A673 (cell line): ENCODE results near the gene LY86. TPM values are rescaled to one million over a fixed set of nuclear protein-coding genes. Genes with fewer than 3 reads are reported as not detected.
A peak's percentile ranks its signal among the peaks of the same experiment; 100 is the strongest.

Source experiments
- BruUV-seq: library from RNA; stranded (reverse); fragments of 400-500 nt; replicated peaks from 2 replicates; lab custom pipeline; 2021; lab: Mats Ljungman, UMichigan
- CTCF ChIA-PET: fragments of 300-600 bp; sonication (Branson Sonifier 250); formaldehyde crosslinking; loops from one replicate; lab custom pipeline; 2022; ENCODE audit warnings: antibody characterized with exemption; lab: Charles Lee
- POLR2A ChIA-PET: fragments of 300-600 bp; sonication (Branson Sonifier 250); formaldehyde crosslinking; loops from one replicate; lab custom pipeline; 2022; ENCODE audit warnings: antibody characterized with exemption; ENCODE audit not compliant: low non-redundant PET; lab: Charles Lee
- DNase-seq: peaks from one replicate; pipeline ENCODE4 v3.0.0-alpha.2; 2015; ENCODE audit warnings: low spot score
- H3K27ac ChIP-seq: fragments of 200-600 bp; sonication (generic); 2 replicates; pipeline ENCODE4 v1.5.1; 2016; ENCODE audit warnings: mixed run types, low read depth, mild to moderate bottlenecking, mixed read lengths, antibody characterized with exemption, low read length; ENCODE audit not compliant: poor library complexity, severe bottlenecking
- H3K27me3 ChIP-seq: fragments of 200-600 bp; sonication (generic); replicated peaks from 2 replicates; pipeline ENCODE4 v1.6.1; 2017; ENCODE audit warnings: mixed run types, low read depth, mild to moderate bottlenecking, mixed read lengths, antibody characterized with exemption, low read length; ENCODE audit not compliant: insufficient read depth, poor library complexity
- H3K36me3 ChIP-seq: fragments of 200-600 bp; sonication (generic); 2 replicates; pipeline ENCODE4 v1.6.1; 2016; ENCODE audit warnings: mixed run types, mild to moderate bottlenecking, mixed read lengths, antibody characterized with exemption, low read length; ENCODE audit not compliant: insufficient read depth, poor library complexity, severe bottlenecking
- H3K4me1 ChIP-seq: fragments of 200-600 bp; sonication (generic); 2 replicates; pipeline ENCODE4 v1.6.1; 2017; ENCODE audit warnings: mixed run types, mild to moderate bottlenecking, mixed read lengths, antibody characterized with exemption, low read length; ENCODE audit not compliant: insufficient read depth, poor library complexity, severe bottlenecking
- H3K4me3 ChIP-seq: fragments of 200-600 bp; sonication (generic); 2 replicates; pipeline ENCODE4 v1.5.1; 2016; ENCODE audit warnings: low read depth, mixed run types, mild to moderate bottlenecking, mixed read lengths, low read length; ENCODE audit not compliant: poor library complexity, severe bottlenecking
- H3K9me3 ChIP-seq: fragments of 200-600 bp; sonication (generic); 2 replicates; pipeline ENCODE4 v1.6.1; 2016; ENCODE audit warnings: mixed run types, low read depth, mild to moderate bottlenecking, mixed read lengths, antibody characterized with exemption, low read length; ENCODE audit not compliant: poor library complexity, severe bottlenecking
- CTCF ChIP-seq: fragments of 300-800, 200-600 bp; sonication (generic); conservative IDR thresholded peaks from 2 replicates; pipeline ENCODE4 v1.5.1; 2017; ENCODE audit warnings: low read depth, mild to moderate bottlenecking, antibody characterized with exemption, low read length, moderate library complexity, mixed read lengths
- EZH2 ChIP-seq: fragments of 200-600 bp; sonication (generic); IDR thresholded peaks from 2 replicates; pipeline ENCODE4 v1.6.1; 2017; ENCODE audit warnings: borderline replicate concordance, low read depth, mild to moderate bottlenecking, mixed read lengths, antibody characterized with exemption, low read length; ENCODE audit not compliant: poor library complexity, severe bottlenecking
- intact Hi-C: fragments of 100-400 bp; cut with micrococcal nuclease; formaldehyde crosslinking; loops from one replicate; pipeline ENCODE4 v1.10.0; 2022; ENCODE audit not compliant: unreplicated experiment
- total RNA-seq: library from RNA; stranded (reverse); gene quantifications from 2 replicates; pipeline ENCODE4 v1.2.3, GENCODE V29; 2021

The LY86 gene
- total RNA-seq, 1 experiment from 2014 or later = not detected

GRCh38 chr6:6699741-6700367 lies 111.3 kb downstream of the LY86 start:
- Histone ChIP-seq H3K4me3 (no peak overlapping the region), H3K27me3 (no peaks in the 10 kb centered on the region), H3K36me3 (no peaks in the 10 kb centered on the region), H3K9me3 (no peaks in the 10 kb centered on the region), H3K27ac (no peak overlapping the region), H3K4me1 (peaks cover 44% of the 10 kb centered on the region)
- peak; percentile 93 for DNase-seq
- BruUV-seq = no TSS peak
- intact Hi-C loops = loop anchor here (10.0 kb wide), 1 partner anchor 355 kb away; no protein-coding TSS in a partner anchor
- CTCF ChIA-PET = interaction anchor here (0.6 kb wide), 1 partner anchor 151 kb away, joined by 3 read pairs; no protein-coding TSS in a partner anchor
- POLR2A ChIA-PET = interaction anchor here (0.6 to 0.7 kb wide), 3 partner anchors 25 to 137 kb away, joined by 4 to 8 read pairs (median 5); no protein-coding TSS in a partner anchor
- TF ChIP-seq EZH2 (no peak), CTCF (no peak)

GRCh38 chr6:6700407-6701270 lies 112.1 kb downstream of the LY86 start:
- BruUV-seq = no TSS peak
- DNase-seq = no peak
- intact Hi-C loops = no loop called here
- CTCF ChIA-PET = no interaction called here
- TF ChIP-seq CTCF (no peak), EZH2 (no peak)
- Histone ChIP-seq H3K4me3 (no peak overlapping the region), H3K9me3 (no peaks in the 10 kb centered on the region), H3K27ac (no peak overlapping the region), H3K36me3 (no peaks in the 10 kb centered on the region), H3K27me3 (no peaks in the 10 kb centered on the region), H3K4me1 (peaks cover 37% of the 10 kb centered on the region)
- POLR2A ChIA-PET = interaction anchor here (0.6 kb wide), 1 partner anchor 136 kb away, joined by 5 read pairs; no protein-coding TSS in a partner anchor

DNA sequence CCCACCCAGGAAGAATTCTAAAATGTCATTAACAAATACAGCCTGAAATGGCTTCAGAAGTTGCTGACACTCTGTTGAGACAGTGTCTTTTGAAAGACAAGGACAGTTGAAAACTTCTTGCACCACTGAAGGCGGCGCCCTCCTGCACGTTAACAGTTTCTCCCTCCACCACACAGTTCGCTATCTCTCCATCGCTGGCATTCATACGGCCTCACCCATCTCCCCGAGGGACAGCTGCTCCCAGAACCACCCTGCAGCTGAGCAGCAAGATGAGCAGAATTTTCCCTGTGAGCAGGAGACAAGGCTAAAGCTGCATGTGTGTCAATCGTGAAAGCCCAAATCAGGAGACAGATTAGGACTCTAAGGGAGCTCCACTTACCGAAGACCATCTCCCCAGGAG lies 113.3 kb downstream of the LY86 start:
- Histone ChIP-seq H3K4me1 (peaks cover 27% of the 10 kb centered on the region), H3K36me3 (no peaks in the 10 kb centered on the region), H3K9me3 (no peaks in the 10 kb centered on the region), H3K4me3 (no peak overlapping the region), H3K27ac (no peak overlapping the region), H3K27me3 (no peaks in the 10 kb centered on the region)
- CTCF ChIA-PET = interaction anchor here (0.5 kb wide), 1 partner anchor 865 kb away, joined by 3 read pairs; no protein-coding TSS in a partner anchor
- TF ChIP-seq EZH2 (no peak), CTCF (no peak)
- BruUV-seq = no TSS peak
- no peak for DNase-seq
- intact Hi-C loops = no loop called here
- POLR2A ChIA-PET = no interaction called here
